OCI-LY1 (cell line): ENCODE data around the gene CDK5RAP3.

Source experiments
- CTCF ChIP-seq: fragments of 200-600 bp; sonication (generic), shearing (Covaris generic); IDR thresholded peaks from 2 replicates; pipeline ENCODE4 v1.5.1; 2017; ENCODE audit warnings: mild to moderate bottlenecking, antibody characterized with exemption, low read length, moderate library complexity, mixed read lengths
- EZH2 ChIP-seq: fragments of 200-600 bp; sonication (generic), shearing (Covaris generic); IDR thresholded peaks from 2 replicates; pipeline ENCODE4 v1.8.0; 2017; ENCODE audit warnings: borderline replicate concordance, mixed run types, mild to moderate bottlenecking, antibody characterized with exemption, low read length, moderate library complexity, mixed read lengths

DNA sequence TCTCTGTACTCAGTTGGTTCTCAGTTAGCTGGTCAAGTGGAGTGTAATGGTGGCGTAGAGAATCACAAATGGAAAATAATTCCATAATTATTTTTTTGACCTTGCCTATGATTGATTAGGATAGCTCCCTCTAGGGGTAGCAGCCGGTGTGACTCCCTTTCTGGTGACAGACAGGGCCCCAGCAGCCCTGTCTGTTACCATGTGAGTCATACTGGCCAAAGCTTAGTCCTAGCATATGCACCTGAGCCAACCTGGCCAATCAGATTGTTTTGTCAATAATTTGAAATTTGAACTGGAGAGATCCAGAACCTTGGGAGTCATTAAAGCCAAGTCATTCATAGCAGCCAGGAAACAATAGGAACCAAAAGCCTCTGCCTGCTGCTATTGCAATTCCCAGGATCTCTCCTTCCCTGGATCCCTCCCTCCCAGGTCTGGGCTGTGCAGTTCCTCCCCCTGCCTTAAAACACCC, 23.9 kb upstream of the CDK5RAP3 start:
- TF ChIP-seq CTCF (peak; percentile 89), EZH2 (no peak)
